Daoy (cell line): ENCODE measurements around the gene DMAC1. TPM values are rescaled to one million over a fixed set of nuclear protein-coding genes. Genes with fewer than 3 reads are reported as not detected.

ENCODE experiments used
- DNase-seq: peaks from one replicate; pipeline ENCODE4 v3.0.0-alpha.2; 2015; ENCODE audit warnings: low read depth
- total RNA-seq: library from RNA; depleted of rRNA; stranded (reverse); fragments of >200 nt; shearing (Covaris generic); gene quantifications from 2 replicates; pipeline ENCODE4 v1.2.3, GENCODE V29; 2014

DMAC1 gene
- total RNA-seq, 1 experiment from 2014 or later = 24.7 TPM

GRCh38 chr9:7783635-7784063 lies 15.9 kb downstream of the DMAC1 start:
- DNase-seq = no peak

GRCh38 chr9:7782400-7783120 lies 17.0 kb downstream of the DMAC1 start:
- no peak for DNase-seq

GRCh38 chr9:7780261-7780988 lies 19.2 kb downstream of the DMAC1 start:
- no peak for DNase-seq

GRCh38 chr9:7778851-7779600 lies 20.6 kb downstream of the DMAC1 start:
- no peak for DNase-seq

- DNase-seq = no peak
These were observed 21.8 kb downstream of the DMAC1 start for GRCh38 chr9:7777771-7778170.

- DNase-seq = no peak
These were observed 29.5 kb downstream of the DMAC1 start for GRCh38 chr9:7770111-7770510.

- no peak for DNase-seq
These were observed 37.0 kb downstream of the DMAC1 start for GRCh38 chr9:7762600-7762999.

- no peak for DNase-seq
These were observed 39.6 kb downstream of the DMAC1 start for GRCh38 chr9:7760014-7760415.

- DNase-seq = no peak
These were observed 43.5 kb downstream of the DMAC1 start for GRCh38 chr9:7756088-7756487.

- DNase-seq = no peak
These were observed 47.1 kb downstream of the DMAC1 start for GRCh38 chr9:7752481-7752880.
